Measurements from ENCODE around the gene NFE2L3. TPM values are rescaled to one million over a fixed set of nuclear protein-coding genes. Genes with fewer than 3 reads are reported as not detected.

Gene NFE2L3
- total and polyA plus RNA-seq, 2 donors (not counting 3 experiments of a cell fraction or from before 2014, with no cell fraction given) = 29.6 to 40.2 TPM

- no peaks in the 10 kb centered on the region for H3K36me3 ChIP-seq (ENCODE audit: control insufficient read depth in 2 of 2, extremely low read depth in 1 of 2, insufficient read depth in 2 of 2, low read length in 2 of 2)
- CTCF ChIA-PET = no interaction called here
Measured at GRCh38 chr7:26115650-26116049, 36.3 kb upstream of the NFE2L3 start.

More at GRCh38 chr7:26115650-26116049, 36.3 kb upstream of the NFE2L3 start:
- FAIRE-seq = no peak
- Histone ChIP-seq H3K4me1 (ENCODE audit: control insufficient read depth, extremely low read depth, insufficient read depth, low read length) (no peaks in the 10 kb centered on the region), H3K4me3 (replicated peaks in 1 of 3; ENCODE audit: insufficient read depth in 1 of 3, low read depth in 1 of 3, low read length in 3 of 3) (no peak overlapping the region), H2AFZ (ENCODE audit: low read depth, low read length) (no peak overlapping the region), H3K27me3 (ENCODE audit: control insufficient read depth in 2 of 2, insufficient read depth in 2 of 2, low read length in 2 of 2) (peaks cover 9 to 17% of the 10 kb centered on the region in 2 experiments), H4K20me1 (replicated peaks; ENCODE audit: control insufficient read depth, extremely low read depth, insufficient read depth, low read length) (no peaks in the 10 kb centered on the region), H3K9ac (replicated peaks; ENCODE audit: extremely low read depth, insufficient read depth, low read length) (no peak overlapping the region), H3K9me3 (replicated peaks; ENCODE audit: control insufficient read depth, insufficient read depth, low read length) (no peaks in the 10 kb centered on the region), H3K79me2 (ENCODE audit: control insufficient read depth, insufficient read depth, low read length) (no peaks in the 10 kb centered on the region), H3K9me1 (replicated peaks; ENCODE audit: control insufficient read depth, extremely low read depth, insufficient read depth, low read length) (no peaks in the 10 kb centered on the region), H3K27ac (ENCODE audit: insufficient read depth, low read depth, low read length) (no peak overlapping the region), H3K4me2 (ENCODE audit: insufficient read depth, low read length) (no peak overlapping the region)
- POLR2A ChIA-PET = no interaction called here
- dilution Hi-C loops (cut with MboI; ENCODE audit: extremely low pct_ligation_motif_present, low sequenced_read_pairs) (no loop called here), intact Hi-C loops (cut with micrococcal nuclease) (no loop called here)
- no TSS peak for BruUV-seq (replicated peaks)
- no peak for DNase-seq (ENCODE audit: low read depth, low spot score)
- TF ChIP-seq FOS (IDR thresholded peaks at IDR 0.05; ENCODE audit: borderline replicate concordance, insufficient read depth, low read length) (no peak), EZH2 (IDR thresholded peaks at IDR 0.05; ENCODE audit: borderline replicate concordance, low read depth, low read length, severe bottlenecking) (no peak), POLR2AphosphoS5 (IDR thresholded peaks at IDR 0.05; ENCODE audit: insufficient read depth, low read depth, low read length) (no peak), GATA2 (IDR thresholded peaks at IDR 0.05; ENCODE audit: insufficient read depth, insufficient read length, low read depth, low read length) (no peak), JUN (IDR thresholded peaks at IDR 0.05; ENCODE audit: borderline replicate concordance, insufficient read depth, insufficient read length, low read depth) (no peak), MYC (IDR thresholded peaks at IDR 0.05; ENCODE audit: low read depth, low read length) (no peak), POLR2A (IDR thresholded peaks at IDR 0.05; ENCODE audit: low read depth, low read length) (no peak)
- TF ChIP-seq, protein P1, sequence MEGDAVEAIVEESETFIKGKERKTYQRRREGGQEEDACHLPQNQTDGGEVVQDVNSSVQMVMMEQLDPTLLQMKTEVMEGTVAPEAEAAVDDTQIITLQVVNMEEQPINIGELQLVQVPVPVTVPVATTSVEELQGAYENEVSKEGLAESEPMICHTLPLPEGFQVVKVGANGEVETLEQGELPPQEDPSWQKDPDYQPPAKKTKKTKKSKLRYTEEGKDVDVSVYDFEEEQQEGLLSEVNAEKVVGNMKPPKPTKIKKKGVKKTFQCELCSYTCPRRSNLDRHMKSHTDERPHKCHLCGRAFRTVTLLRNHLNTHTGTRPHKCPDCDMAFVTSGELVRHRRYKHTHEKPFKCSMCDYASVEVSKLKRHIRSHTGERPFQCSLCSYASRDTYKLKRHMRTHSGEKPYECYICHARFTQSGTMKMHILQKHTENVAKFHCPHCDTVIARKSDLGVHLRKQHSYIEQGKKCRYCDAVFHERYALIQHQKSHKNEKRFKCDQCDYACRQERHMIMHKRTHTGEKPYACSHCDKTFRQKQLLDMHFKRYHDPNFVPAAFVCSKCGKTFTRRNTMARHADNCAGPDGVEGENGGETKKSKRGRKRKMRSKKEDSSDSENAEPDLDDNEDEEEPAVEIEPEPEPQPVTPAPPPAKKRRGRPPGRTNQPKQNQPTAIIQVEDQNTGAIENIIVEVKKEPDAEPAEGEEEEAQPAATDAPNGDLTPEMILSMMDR (IDR thresholded peaks at IDR 0.05; ENCODE audit: extremely low read depth in 1 of 2, insufficient read depth in 1 of 2, low read depth in 1 of 2, low read length in 2 of 2) = no peak

All from endothelial cell of umbilical vein (primary cell).